ENCODE data around the gene FAM227A.

DNA sequence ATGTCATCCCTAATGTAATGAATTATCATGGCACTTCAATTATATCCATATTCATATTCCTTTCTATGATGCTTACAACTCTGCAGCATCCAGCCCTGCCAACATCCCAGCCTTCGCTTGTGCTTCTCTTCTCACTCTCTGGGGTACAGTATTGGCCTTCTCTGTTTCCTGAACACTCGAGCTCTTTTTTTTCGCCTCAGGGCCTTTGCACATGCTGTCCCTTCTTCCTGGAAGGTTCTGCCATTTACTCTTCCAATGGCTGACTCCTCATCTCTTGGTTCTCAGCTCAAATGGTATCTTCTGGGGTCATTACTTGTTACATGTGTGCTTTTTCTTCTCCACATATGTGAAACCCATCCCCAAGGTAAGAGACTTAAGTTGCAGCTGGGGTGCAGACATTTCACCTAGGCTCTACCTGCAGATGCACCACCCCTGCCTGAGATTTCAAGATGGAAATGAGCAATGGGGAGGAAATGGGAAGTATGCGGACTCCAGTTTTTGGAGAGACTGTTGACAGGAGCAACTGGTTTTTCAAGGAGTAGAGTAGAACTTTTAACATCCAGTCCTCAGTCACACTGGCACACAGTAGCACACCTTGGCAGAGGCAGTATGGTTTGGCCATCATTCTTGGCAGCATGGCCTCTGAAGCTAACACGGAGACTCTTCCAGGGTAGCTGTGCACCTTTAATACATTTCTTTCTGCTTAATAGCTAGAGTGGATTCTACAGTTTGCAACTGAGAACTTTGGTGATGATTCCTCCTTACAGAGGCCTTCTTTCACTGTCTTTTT, 43.8 kb downstream of the FAM227A start:
- TF ChIP-seq POLR2A (IDR thresholded peaks at IDR 0.05; ENCODE audit: low read depth, low read length) (no peak), RFX5 (IDR thresholded peaks at IDR 0.05; ENCODE audit: low read depth, low read length) (no peak), CEBPB (IDR thresholded peaks at IDR 0.05; ENCODE audit: low read depth, low read length) (no peak)
- TF ChIP-seq, protein P1, sequence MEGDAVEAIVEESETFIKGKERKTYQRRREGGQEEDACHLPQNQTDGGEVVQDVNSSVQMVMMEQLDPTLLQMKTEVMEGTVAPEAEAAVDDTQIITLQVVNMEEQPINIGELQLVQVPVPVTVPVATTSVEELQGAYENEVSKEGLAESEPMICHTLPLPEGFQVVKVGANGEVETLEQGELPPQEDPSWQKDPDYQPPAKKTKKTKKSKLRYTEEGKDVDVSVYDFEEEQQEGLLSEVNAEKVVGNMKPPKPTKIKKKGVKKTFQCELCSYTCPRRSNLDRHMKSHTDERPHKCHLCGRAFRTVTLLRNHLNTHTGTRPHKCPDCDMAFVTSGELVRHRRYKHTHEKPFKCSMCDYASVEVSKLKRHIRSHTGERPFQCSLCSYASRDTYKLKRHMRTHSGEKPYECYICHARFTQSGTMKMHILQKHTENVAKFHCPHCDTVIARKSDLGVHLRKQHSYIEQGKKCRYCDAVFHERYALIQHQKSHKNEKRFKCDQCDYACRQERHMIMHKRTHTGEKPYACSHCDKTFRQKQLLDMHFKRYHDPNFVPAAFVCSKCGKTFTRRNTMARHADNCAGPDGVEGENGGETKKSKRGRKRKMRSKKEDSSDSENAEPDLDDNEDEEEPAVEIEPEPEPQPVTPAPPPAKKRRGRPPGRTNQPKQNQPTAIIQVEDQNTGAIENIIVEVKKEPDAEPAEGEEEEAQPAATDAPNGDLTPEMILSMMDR (conservative IDR thresholded peaks at IDR 0.05; ENCODE audit: low read depth, low read length) = no peak

Data from IMR-90 (cell line).